ENCODE data around the gene MAGI3. TPM values are rescaled to one million over a fixed set of nuclear protein-coding genes. Genes with fewer than 3 reads are reported as not detected.
A peak's percentile ranks its signal among the peaks of the same experiment; 100 is the strongest.
"Not testable (repeated sequence)": the region's sequence is repeated elsewhere in the genome, so short reads cannot be mapped to it uniquely, and the experiment has no call there.

The MAGI3 gene
- total RNA-seq, 1 donor = 4.1 TPM

DNA sequence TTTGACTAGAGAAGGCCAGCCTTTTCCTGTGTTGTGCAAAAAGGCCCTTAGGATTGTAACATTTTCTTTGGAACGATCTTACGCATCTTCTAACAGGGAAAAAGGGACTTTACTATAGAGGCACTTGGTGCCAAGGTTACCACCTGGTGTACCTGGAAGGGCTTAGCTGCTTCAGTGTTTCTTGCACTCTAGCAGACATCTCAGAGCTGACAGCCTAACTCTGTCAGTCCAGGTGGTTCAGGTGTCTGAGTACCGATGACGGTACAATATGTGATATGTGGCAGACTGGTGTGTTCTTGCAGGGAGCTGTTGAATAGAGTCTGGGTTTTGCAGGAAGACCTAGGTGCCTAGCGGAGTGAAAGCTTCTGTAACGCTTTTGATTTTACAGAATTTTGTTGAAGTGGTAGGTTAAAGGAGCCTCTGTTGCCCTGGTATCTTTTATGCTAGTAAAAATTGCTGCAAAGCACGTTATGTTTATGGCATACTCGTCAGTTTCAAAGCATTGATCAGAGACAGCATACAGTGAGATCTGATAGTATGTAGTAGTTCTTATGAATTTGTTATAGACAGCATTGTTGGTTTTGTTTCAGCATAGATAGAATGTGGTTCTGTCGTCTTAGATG lies 1.4 kb downstream of the MAGI3 start:
- H3K9me3 ChIP-seq (ENCODE audit: low read depth, low read length) = no peaks in the 10 kb centered on the region
- peak overlapping the region; percentile 77 for H3K4me3 ChIP-seq (ENCODE audit: low read length)
- peaks cover 19% of the 10 kb centered on the region for H3K4me1 ChIP-seq (ENCODE audit: insufficient read depth, low read length)
- H3K27me3 ChIP-seq (ENCODE audit: insufficient read depth, low read length) = peaks cover 61% of the 10 kb centered on the region

DNA sequence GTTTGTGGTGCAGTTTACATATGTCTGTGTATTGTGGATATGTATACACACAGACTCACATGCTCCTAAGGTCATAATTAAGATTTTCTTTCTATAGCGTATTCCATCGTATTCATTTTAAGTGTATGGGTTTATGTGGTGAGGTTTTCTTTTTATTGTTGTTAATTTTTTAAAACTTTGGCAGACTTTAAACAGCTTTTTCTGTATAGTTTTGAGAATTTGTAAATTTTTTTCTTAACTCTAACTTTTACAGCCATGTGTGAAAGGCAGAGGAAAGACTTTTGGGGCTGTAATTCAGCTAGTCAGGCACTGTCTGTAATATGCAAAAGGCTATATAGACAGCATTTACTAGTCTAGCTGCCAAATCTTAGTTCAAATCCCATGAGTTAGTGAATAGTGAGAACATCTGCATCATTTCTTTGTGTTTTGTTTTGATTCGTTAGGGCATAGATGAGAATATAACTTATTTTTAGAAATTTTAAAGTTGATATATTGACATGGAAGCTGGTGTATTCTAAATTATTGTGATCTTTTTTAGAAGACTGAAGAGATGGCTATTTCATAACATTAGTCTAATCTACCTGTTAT lies 2.3 kb downstream of the MAGI3 start:
- H3K4me1 ChIP-seq (ENCODE audit: insufficient read depth, low read length) = peaks cover 19% of the 10 kb centered on the region
- no peak overlapping the region for H3K4me3 ChIP-seq (ENCODE audit: low read length)
- no peaks in the 10 kb centered on the region for H3K9me3 ChIP-seq (ENCODE audit: low read depth, low read length)
- peaks cover 70% of the 10 kb centered on the region for H3K27me3 ChIP-seq (ENCODE audit: insufficient read depth, low read length)

DNA sequence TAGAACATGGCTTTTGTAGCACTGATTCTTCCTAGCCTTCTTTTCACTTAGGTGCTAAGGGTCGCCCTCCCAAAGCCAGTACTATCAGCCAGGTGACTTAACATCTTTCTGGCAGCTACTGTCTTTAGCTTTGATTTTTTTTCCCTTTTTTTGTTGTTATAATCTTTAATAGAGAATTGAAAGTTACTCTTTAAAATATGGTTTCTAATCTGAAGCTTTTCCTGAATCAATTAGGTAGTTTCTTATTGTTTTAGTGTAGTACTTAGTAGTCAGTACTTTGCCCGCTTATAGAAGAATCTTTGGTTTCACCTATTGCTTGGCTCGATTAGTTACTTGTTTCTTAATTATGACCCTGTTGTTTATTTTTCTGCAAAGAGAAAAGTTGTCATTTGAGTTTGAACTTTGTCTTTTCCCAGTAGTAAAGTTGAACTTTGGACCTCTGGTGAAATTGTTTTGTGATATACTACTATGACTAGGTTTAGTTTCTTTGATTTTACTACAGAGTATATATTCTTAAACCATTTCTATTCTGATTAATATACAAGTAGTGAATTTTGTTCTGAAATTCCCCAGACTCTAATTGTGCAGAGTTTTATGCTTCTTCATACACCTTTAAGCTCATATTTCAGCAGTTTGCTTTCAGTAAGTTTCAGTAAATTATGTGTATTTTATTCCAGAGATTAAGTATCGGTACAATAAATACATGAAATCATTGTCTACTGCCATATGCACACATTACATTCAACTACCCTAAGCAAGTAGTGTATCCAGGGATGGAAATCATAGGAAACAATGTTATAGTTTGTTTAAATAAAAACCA lies 3.9 kb downstream of the MAGI3 start:
- H3K4me1 ChIP-seq (ENCODE audit: insufficient read depth, low read length) = peaks cover 15% of the 10 kb centered on the region
- H3K27me3 ChIP-seq (ENCODE audit: insufficient read depth, low read length) = peaks cover 72% of the 10 kb centered on the region
- no peaks in the 10 kb centered on the region for H3K9me3 ChIP-seq (ENCODE audit: low read depth, low read length)
- no peak overlapping the region for H3K4me3 ChIP-seq (ENCODE audit: low read length)

DNA sequence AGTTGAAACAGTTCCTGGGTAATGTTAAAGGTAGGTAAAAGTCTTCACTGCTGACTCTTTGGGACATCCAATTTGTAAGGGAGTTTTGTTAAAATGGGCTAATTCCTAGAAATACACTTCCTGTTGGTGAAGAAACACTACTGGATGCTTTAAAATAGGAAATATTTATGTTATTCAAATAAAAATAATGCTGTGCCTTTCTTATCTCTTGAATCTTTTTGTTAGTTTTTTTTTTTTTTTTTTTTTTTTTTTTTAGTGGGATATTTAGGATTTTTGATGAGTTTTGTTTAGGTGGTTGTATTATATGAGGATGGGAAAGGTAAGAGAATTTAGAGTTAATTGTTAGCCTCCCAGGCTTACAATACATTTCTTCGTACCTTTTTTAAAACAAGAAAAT lies 4.5 kb downstream of the MAGI3 start:
- peaks cover 72% of the 10 kb centered on the region for H3K27me3 ChIP-seq (ENCODE audit: insufficient read depth, low read length)
- H3K4me3 ChIP-seq (ENCODE audit: low read length) = no peak overlapping the region
- H3K9me3 ChIP-seq (ENCODE audit: low read depth, low read length) = no peaks in the 10 kb centered on the region

DNA sequence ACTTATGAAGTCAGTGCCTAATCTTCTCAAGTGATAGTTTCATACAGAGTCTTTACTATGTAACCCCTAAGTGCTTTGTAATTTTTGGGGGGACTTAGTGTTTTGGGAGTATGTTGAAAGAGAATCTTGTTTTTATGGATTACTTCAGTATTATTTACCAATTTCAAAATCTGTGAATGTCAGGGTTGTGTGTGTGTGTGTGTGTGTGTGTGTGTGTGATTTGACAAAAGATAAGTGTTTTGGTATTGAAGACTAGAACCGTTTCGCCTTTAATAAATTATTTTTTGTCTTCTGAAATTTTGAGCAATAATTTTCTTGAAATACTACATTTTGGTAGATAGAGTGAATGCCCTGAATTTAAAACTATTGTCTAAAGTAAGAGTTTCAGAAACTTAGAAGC lies 5.8 kb downstream of the MAGI3 start:
- Histone ChIP-seq H3K4me3 (ENCODE audit: low read length) (no peak overlapping the region), H3K27me3 (ENCODE audit: insufficient read depth, low read length) (peaks cover 77% of the 10 kb centered on the region), H3K9me3 (ENCODE audit: low read depth, low read length) (no peaks in the 10 kb centered on the region), H3K4me1 (ENCODE audit: insufficient read depth, low read length) (peaks cover 8% of the 10 kb centered on the region)

More for the DNA sequence above, 4.5 kb downstream of the MAGI3 start:
- H3K4me1 ChIP-seq (ENCODE audit: insufficient read depth, low read length) = peaks cover 10% of the 10 kb centered on the region

DNA sequence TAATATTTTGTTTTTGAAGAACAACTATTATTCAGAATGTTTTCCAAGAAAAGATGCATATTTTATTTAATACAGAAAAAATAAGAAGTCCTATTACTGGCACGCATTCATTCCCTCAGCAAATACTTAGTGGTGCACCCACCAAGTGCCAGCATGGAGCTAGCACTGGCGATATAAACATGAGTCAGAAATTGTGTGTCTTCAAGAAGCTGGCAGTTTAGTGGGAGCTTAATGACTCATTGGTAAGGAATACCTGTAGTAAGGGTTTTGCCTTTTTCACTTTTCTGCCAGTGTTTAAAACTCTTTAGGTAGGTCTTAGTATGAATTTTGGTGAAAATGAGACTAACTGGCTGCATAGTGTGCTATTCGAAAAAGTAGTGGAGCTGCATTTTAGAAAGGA lies 6.3 kb downstream of the MAGI3 start:
- Histone ChIP-seq H3K4me3 (ENCODE audit: low read length) (no peak overlapping the region), H3K4me1 (ENCODE audit: insufficient read depth, low read length) (peaks cover 3% of the 10 kb centered on the region), H3K9me3 (ENCODE audit: low read depth, low read length) (no peaks in the 10 kb centered on the region), H3K27me3 (ENCODE audit: insufficient read depth, low read length) (peaks cover 73% of the 10 kb centered on the region)

DNA sequence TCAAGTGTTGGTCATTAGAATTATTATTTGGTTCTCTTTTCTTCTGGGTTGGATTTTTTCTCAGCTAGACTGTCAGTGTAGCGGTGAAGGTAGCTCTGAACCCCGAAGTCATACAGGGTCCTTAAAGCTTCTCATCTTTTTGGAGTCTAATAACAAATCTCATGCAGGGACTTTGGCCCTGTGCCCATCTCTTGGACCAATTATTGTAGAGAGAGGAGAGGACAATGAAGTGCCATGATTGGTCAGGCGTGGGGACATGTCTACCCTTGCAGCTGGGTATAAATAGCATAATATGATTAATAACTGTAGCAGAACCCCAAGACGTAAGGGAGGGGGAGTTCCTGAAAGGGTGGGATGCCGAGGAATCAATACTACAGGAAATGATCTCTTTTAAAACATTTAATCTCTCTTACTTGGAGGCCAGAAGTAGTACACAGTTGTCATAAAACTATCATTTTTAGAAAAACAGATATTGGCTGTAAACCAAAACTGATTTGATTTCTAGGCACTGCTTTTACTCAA lies 8.8 kb downstream of the MAGI3 start:
- peaks cover 53% of the 10 kb centered on the region for H3K27me3 ChIP-seq (ENCODE audit: insufficient read depth, low read length)
- H3K4me1 ChIP-seq (ENCODE audit: insufficient read depth, low read length) = no peaks in the 10 kb centered on the region
- no peak overlapping the region for H3K4me3 ChIP-seq (ENCODE audit: low read length)
- no peaks in the 10 kb centered on the region for H3K9me3 ChIP-seq (ENCODE audit: low read depth, low read length)

DNA sequence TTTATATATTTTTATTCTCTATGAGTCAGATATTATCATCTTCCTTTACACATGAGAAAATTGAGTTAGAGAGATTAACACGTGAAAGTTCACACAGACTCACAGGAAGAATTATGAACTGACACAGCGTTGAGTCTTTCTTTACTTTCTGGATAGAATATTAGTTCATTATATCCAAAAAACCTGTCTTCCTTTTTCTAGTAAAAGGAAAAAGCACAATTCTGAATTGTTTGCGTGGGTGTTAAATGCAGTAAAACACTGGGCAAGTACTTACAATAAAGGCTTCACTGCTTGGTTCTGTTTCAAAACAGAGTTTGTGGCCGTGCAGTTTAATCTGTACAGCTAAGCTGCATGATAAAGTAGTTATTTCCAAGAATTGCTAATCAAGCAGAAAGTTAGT lies 10.8 kb downstream of the MAGI3 start:
- no peaks in the 10 kb centered on the region for H3K9me3 ChIP-seq (ENCODE audit: low read depth, low read length)
- H3K4me1 ChIP-seq (ENCODE audit: insufficient read depth, low read length) = no peaks in the 10 kb centered on the region
- peaks cover 36% of the 10 kb centered on the region for H3K27me3 ChIP-seq (ENCODE audit: insufficient read depth, low read length)
- H3K4me3 ChIP-seq (ENCODE audit: low read length) = no peak overlapping the region

DNA sequence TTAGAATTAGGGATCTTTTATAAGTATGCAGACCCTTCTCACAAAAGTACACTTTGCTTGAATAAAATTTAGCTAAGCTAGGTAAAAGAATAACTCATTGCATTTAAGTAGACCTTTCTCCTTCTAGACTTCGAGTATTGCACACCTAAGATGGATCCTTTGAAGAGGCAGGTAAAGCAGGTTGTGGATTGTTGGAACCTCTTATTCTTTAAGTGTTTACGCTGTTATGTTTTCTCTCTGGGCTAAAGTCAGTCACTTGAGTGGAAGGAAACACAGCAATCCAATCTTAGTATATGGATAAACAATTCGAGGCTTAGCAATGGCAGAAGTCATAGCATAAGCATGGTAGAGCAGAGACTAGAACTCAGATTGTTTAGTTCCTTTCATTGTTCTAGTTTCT lies 11.4 kb downstream of the MAGI3 start:
- H3K9me3 ChIP-seq (ENCODE audit: low read depth, low read length) = no peaks in the 10 kb centered on the region
- H3K4me1 ChIP-seq (ENCODE audit: insufficient read depth, low read length) = no peaks in the 10 kb centered on the region
- H3K27me3 ChIP-seq (ENCODE audit: insufficient read depth, low read length) = peaks cover 31% of the 10 kb centered on the region
- no peak overlapping the region for H3K4me3 ChIP-seq (ENCODE audit: low read length)

DNA sequence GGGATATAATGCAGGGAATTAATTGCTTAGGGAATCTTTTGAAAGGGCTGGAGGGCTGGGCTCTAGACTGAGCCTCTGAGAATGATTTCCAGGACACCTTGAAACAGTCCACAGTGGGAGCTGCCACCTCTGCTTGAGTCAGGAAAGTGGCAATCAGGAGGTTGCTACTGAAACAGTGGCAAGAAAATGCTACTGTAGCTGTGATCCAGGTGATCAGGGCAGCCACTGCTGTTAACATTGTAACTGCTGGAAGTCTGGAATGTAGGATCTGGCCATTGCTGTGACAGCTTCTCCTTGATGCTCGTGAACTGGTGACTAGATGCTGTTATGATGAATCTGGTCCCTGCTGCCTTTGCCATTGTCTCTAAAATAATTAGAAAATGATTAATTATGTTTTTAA lies 12.8 kb downstream of the MAGI3 start:
- Histone ChIP-seq H3K4me3 (ENCODE audit: low read length) (no peak overlapping the region), H3K4me1 (ENCODE audit: insufficient read depth, low read length) (no peaks in the 10 kb centered on the region), H3K27me3 (ENCODE audit: insufficient read depth, low read length) (peaks cover 18% of the 10 kb centered on the region), H3K9me3 (ENCODE audit: low read depth, low read length) (no peaks in the 10 kb centered on the region)

DNA sequence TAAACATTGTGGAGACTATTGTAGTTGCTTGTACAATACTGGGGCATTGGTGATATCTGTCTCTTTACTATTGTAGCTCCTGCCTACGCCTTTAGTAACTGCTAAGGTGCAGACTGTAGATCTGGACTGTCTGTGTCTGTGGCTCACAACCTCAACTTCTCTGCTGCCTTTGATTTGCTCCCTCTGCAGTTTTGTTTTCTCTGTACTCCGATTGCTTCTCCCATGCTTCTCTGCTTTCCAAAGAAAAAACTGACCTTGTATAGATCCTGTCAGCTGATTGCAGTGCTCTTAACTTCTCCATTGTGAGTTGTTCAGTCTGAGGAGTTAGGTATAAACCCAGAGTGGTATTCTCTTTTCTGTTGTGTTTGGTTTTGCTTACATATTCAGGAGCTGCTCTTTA lies 15.3 kb downstream of the MAGI3 start:
- Histone ChIP-seq H3K4me3 (ENCODE audit: low read length) (no peak overlapping the region), H3K4me1 (ENCODE audit: insufficient read depth, low read length) (no peaks in the 10 kb centered on the region), H3K27me3 (ENCODE audit: insufficient read depth, low read length) (peaks cover 6% of the 10 kb centered on the region), H3K9me3 (ENCODE audit: low read depth, low read length) (no peaks in the 10 kb centered on the region)

DNA sequence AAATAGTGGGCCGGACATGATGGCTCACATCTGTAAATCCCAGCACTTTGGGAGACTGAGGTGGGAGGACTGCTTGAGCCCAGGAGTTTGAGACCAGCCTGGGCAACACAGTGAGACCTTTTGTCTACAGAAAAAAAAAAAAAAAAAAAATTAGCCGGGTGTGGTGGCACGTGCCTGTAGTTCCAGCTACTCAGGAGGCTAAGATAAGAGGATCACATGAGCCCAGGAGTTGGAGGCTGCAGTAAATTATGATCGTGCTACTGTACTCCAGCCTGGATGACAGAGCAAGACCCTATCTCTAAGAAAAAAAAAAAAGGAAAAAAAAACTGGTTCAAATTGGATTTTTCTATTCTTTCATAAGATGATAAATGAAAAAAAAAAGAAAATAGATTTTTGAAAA lies 15.8 kb downstream of the MAGI3 start:
- H3K4me3 ChIP-seq (ENCODE audit: low read length); H3K9me3 ChIP-seq (ENCODE audit: low read depth, low read length); H3K27me3 ChIP-seq (ENCODE audit: insufficient read depth, low read length); H3K4me1 ChIP-seq (ENCODE audit: insufficient read depth, low read length): not testable (repeated sequence)

DNA sequence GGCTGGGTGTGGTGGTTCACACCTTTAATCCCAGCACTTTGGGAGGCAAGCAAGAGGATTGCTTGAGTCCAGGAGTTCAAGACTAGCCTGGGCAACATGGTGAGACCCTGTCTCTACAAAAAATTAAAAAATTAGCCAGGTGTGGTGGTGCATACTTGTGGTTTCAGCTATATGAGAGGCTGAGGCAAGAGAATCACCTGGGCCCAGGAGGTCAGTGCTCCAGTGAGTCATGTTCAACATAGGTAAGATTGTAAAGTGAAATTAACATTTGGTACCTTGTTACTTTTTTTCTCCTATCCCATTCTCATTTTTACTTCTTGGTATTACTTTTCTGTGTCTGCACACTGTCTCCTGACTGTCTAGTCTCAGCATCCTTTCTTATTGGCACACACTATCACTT lies 19.0 kb downstream of the MAGI3 start:
- H3K9me3 ChIP-seq (ENCODE audit: low read depth, low read length) = no peaks in the 10 kb centered on the region
- no peak overlapping the region for H3K4me3 ChIP-seq (ENCODE audit: low read length)
- H3K4me1 ChIP-seq (ENCODE audit: insufficient read depth, low read length) = no peaks in the 10 kb centered on the region
- no peaks in the 10 kb centered on the region for H3K27me3 ChIP-seq (ENCODE audit: insufficient read depth, low read length)

DNA sequence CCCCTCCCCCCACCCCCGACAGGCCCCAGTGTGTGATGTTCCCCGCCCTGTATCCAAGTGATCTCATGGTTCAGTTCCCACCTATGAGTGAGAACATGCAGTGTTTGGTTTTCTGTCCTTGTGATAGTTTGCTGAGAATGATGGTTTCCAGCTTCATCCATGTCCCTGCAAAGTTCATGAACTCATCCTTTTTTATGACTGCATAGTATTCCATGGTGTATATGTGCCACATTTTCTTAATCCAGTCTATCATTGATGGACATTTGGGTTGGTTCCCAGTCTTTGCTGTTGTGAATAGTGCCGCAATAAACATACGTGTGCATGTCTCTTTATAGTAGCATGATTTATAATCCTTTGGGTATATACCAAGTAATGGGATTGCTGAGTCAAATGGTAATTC lies 21.7 kb downstream of the MAGI3 start:
- H3K4me3 ChIP-seq (ENCODE audit: low read length); H3K27me3 ChIP-seq (ENCODE audit: insufficient read depth, low read length); H3K9me3 ChIP-seq (ENCODE audit: low read depth, low read length); H3K4me1 ChIP-seq (ENCODE audit: insufficient read depth, low read length): not testable (repeated sequence)

DNA sequence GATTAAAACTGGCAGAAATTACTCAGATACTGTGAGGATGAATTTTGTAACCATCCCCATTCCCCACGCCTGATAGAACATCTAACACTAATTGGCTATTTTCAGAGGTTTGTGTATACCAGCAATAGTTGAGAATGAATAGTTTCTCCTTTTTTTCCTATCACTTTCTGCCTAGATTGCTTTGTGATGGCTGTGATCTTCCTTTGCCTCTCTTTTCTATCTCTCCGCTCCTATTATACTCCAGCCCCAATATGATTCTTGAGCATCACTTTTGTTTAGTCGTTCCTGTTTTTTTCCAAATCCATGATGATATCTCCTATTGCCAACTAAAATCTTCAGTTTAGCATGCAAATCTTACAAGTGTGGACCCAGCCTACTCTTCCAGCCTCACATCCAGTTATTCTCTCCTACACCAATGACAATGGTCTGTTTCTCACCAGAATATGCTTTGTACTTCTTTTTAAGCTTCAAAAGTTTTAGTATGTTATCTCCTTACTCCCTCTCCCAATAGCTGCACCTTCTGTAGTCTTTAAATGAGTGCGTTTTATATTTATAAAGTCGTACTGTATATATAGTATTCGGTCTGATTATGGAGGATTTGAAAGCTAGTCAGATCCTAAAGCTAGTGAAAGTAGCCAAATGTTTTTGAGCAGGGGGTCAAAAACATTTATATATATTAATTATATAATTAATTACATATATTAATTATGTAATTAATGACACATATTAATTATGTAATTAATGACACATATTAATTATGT lies 25.2 kb downstream of the MAGI3 start:
- Histone ChIP-seq H3K4me3 (ENCODE audit: low read length) (no peak overlapping the region), H3K27me3 (ENCODE audit: insufficient read depth, low read length) (no peaks in the 10 kb centered on the region), H3K4me1 (ENCODE audit: insufficient read depth, low read length) (no peaks in the 10 kb centered on the region), H3K9me3 (ENCODE audit: low read depth, low read length) (no peaks in the 10 kb centered on the region)
